Astrocyte of the cerebellum (primary cell): ENCODE results near the gene CPNE8.

Source experiments
- DNase-seq: peaks from one replicate; pipeline ENCODE4 v3.0.0-alpha.2; 2011; ENCODE audit warnings: low read depth
- H3K4me3 ChIP-seq: 2 replicates; pipeline ENCODE4 v1.5.1; 2011; ENCODE audit warnings: mild to moderate bottlenecking, low read depth, low read length, moderate library complexity
- CTCF ChIP-seq: IDR thresholded peaks from 2 replicates; pipeline ENCODE4 v1.5.1; 2012; ENCODE audit warnings: low read length, low read depth, moderate library complexity, mild to moderate bottlenecking; ENCODE audit errors: missing control alignments
- in situ Hi-C: cut with HindIII; loops from 2 replicates; pipeline ENCODE4 v1.10.0; 2017; ENCODE audit warnings: low sequenced_read_pairs

CPNE8 gene

GRCh38 chr12:38638401-38638800 lies 267.0 kb downstream of the CPNE8 start:
- H3K4me3 ChIP-seq: no peak overlapping the region
- TF ChIP-seq CTCF: no peak
- DNase-seq: no peak
- in situ Hi-C loops: no loop called here

- in situ Hi-C loops: no loop called here
- no peak for TF ChIP-seq CTCF
- no peak for DNase-seq
- no peak overlapping the region for H3K4me3 ChIP-seq
Observed at GRCh38 chr12:38633511-38633910, 271.9 kb downstream of the CPNE8 start.

- in situ Hi-C loops: no loop called here
- DNase-seq: no peak
- H3K4me3 ChIP-seq: no peak overlapping the region
- no peak for TF ChIP-seq CTCF
Observed at GRCh38 chr12:38629064-38629463, 276.3 kb downstream of the CPNE8 start.

- in situ Hi-C loops: no loop called here
- no peak for DNase-seq
- no peak for TF ChIP-seq CTCF
- H3K4me3 ChIP-seq: no peak overlapping the region
Observed at GRCh38 chr12:38628288-38628687, 277.1 kb downstream of the CPNE8 start.

GRCh38 chr12:38625306-38625705 lies 280.1 kb downstream of the CPNE8 start:
- no peak for DNase-seq
- no peak for TF ChIP-seq CTCF
- in situ Hi-C loops: no loop called here
- no peak overlapping the region for H3K4me3 ChIP-seq

- TF ChIP-seq CTCF: no peak
- no peak overlapping the region for H3K4me3 ChIP-seq
- no peak for DNase-seq
- in situ Hi-C loops: no loop called here
Observed at GRCh38 chr12:38614171-38614570, 291.2 kb downstream of the CPNE8 start.

- H3K4me3 ChIP-seq: no peak overlapping the region
- TF ChIP-seq CTCF: no peak
- DNase-seq: no peak
- in situ Hi-C loops: no loop called here
Observed at GRCh38 chr12:38610808-38611350, 294.5 kb downstream of the CPNE8 start.
